ENCODE measurements around the gene KLHDC8A. TPM values are rescaled to one million over a fixed set of nuclear protein-coding genes. Genes with fewer than 3 reads are reported as not detected.

KLHDC8A gene
- total and polyA plus RNA-seq, 9 of the 15 experiments (the other 6 are each of a cell fraction or from before 2014, with no cell fraction given) = 0.01 to 0.54 (median 0.04) TPM; not detected in 6

DNA sequence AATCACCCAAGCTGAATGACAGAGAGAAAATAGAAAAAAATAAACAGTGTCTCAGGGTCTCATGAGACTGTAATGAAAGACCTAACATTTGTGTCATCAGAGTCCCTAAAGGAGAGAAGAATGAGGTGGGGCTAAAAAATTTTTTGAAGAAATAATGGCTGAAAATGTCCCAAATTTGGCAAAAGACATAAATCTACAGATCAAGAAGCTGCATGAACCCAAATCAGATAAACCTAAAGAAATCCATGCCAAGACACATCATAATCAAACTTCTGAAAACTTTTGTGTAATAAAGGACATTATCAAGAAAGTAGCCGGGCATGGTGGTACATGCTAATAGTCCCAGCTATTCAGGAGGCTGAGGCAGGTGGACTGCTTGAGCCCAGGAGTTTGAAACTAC is 35.9 kb upstream of the KLHDC8A start:
- CTCF ChIA-PET (ENCODE audit: low intra/inter-chr PET ratio) = no interaction called here
- Histone ChIP-seq H3K4me3 (no peak overlapping the region), H3K79me2 (ENCODE audit: control insufficient read depth, insufficient read depth, low read length) (no peaks in the 10 kb centered on the region), H4K20me1 (replicated peaks; ENCODE audit: control insufficient read depth, insufficient read depth, low read length) (no peaks in the 10 kb centered on the region), H3K9ac (ENCODE audit: insufficient read depth in 1 of 2, low read depth in 2 of 2, low read length in 2 of 2) (no peak overlapping the region), H2AFZ (ENCODE audit: low read depth, low read length) (no peak overlapping the region), H3K36me3 (ENCODE audit: control insufficient read depth, insufficient read depth, low read length) (no peaks in the 10 kb centered on the region), H3K9me3 (replicated peaks; ENCODE audit: control insufficient read depth, insufficient read depth, low read depth, low read length) (no peaks in the 10 kb centered on the region), H3K4me1 (replicated peaks in 1 of 2; ENCODE audit: control insufficient read depth in 2 of 2, insufficient read depth in 2 of 2, low read length in 2 of 2) (no peaks in the 10 kb centered on the region), H3K27ac (ENCODE audit: extremely low read depth, low read depth, low read length) (no peak overlapping the region), H3K9me1 (ENCODE audit: control insufficient read depth, insufficient read depth, low read length) (no peaks in the 10 kb centered on the region), H3K4me2 (ENCODE audit: insufficient read depth, low read length) (no peak overlapping the region), H3K27me3 (ENCODE audit: control insufficient read depth in 2 of 2, insufficient read depth in 2 of 2, low read length in 2 of 2) (peaks cover 13 to 26% of the 10 kb centered on the region in 2 experiments)
- DNase-seq (ENCODE audit: extremely low read depth in 1 of 4, low spot score in 3 of 4) (no peak), FAIRE-seq (no peak), ATAC-seq (no peak)
- no peak for TF ChIP-seq C11orf30 (IDR thresholded peaks at IDR 0.05; ENCODE audit: low read depth)
- TF ChIP-seq ZNF347 (CRISPR knock-in tag; IDR thresholded peaks at IDR 0.05; ENCODE audit: low read depth) = no peak
- TF ChIP-seq ZNF232 (CRISPR knock-in tag; IDR thresholded peaks at IDR 0.05) = no peak
- no peak for TF ChIP-seq ELK1 (CRISPR knock-in tag; IDR thresholded peaks at IDR 0.05)
- TF ChIP-seq HDAC8 (tag; IDR thresholded peaks at IDR 0.05) = no peak
- TF ChIP-seq, protein P1, sequence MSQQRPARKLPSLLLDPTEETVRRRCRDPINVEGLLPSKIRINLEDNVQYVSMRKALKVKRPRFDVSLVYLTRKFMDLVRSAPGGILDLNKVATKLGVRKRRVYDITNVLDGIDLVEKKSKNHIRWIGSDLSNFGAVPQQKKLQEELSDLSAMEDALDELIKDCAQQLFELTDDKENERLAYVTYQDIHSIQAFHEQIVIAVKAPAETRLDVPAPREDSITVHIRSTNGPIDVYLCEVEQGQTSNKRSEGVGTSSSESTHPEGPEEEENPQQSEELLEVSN (IDR thresholded peaks at IDR 0.05; ENCODE audit: borderline replicate concordance in 1 of 2, extremely low read depth in 1 of 2, insufficient read depth in 1 of 2, insufficient read length in 1 of 2, low read depth in 1 of 2, low read length in 1 of 2, poor library complexity in 1 of 2, severe bottlenecking in 1 of 2) = no peak
- TF ChIP-seq E2F8 (IDR thresholded peaks at IDR 0.05; ENCODE audit: low read depth, partially characterized antibody) = no peak
- BruUV-seq (replicated peaks) = no TSS peak
- POLR2A ChIA-PET = no interaction called here
- in situ Hi-C loops (cut with MboI) = no loop called here
- WGBS (ENCODE audit: insufficient coverage, low coverage, missing lambda C conversion rate) = 0% methylated on average over 1 of the region's 1 CpG
- intact Hi-C loops (cut with micrococcal nuclease) = loop anchor here (5.0 kb wide), 1 partner anchor 40 kb away; no protein-coding TSS in a partner anchor
